HEK293T (cell line): ENCODE data around the gene C6orf62.

Source experiments
- BHLHE40 ChIP-seq: fragments of 450-650 bp; IDR thresholded peaks from 2 replicates; pipeline ENCODE4 v1.6.1; 2016; ENCODE audit warnings: mild to moderate bottlenecking, moderate library complexity, borderline replicate concordance
- CTBP1 ChIP-seq: fragments of 450-650 bp; IDR thresholded peaks from 2 replicates; pipeline ENCODE4 v1.6.1; 2016; ENCODE audit warnings: borderline replicate concordance
- ELF4 ChIP-seq: fragments of 450-650 bp; IDR thresholded peaks from 2 replicates; pipeline ENCODE4 v1.6.1; 2017; ENCODE audit warnings: antibody characterized with exemption
- FOXA1 ChIP-seq: fragments of 450-650 bp; IDR thresholded peaks from 2 replicates; pipeline ENCODE4 v1.6.1; 2016; ENCODE audit warnings: mild to moderate bottlenecking
- FOXK2 ChIP-seq: fragments of 450-650 bp; IDR thresholded peaks from 2 replicates; pipeline ENCODE4 v1.6.1; 2016; ENCODE audit warnings: mild to moderate bottlenecking
- FOXM1 ChIP-seq: fragments of 450-650 bp; IDR thresholded peaks from 2 replicates; pipeline ENCODE4 v1.6.1; 2017; ENCODE audit warnings: mild to moderate bottlenecking, borderline replicate concordance
- HDGF ChIP-seq: fragments of 450-650 bp; IDR thresholded peaks from 2 replicates; pipeline ENCODE4 v1.6.1; 2017; ENCODE audit warnings: antibody characterized with exemption, borderline replicate concordance
- LEF1 ChIP-seq: fragments of 450-650 bp; IDR thresholded peaks from 2 replicates; pipeline ENCODE4 v1.6.1; 2017; ENCODE audit warnings: mild to moderate bottlenecking, borderline replicate concordance
- NFRKB ChIP-seq: fragments of 450-650 bp; IDR thresholded peaks from 2 replicates; pipeline ENCODE4 v1.6.1; 2016; ENCODE audit warnings: mild to moderate bottlenecking, moderate library complexity
- PKNOX1 ChIP-seq: fragments of 450-650 bp; IDR thresholded peaks from 2 replicates; pipeline ENCODE4 v1.6.1; 2016
- SP1 ChIP-seq: fragments of 450-650 bp; IDR thresholded peaks from 2 replicates; pipeline ENCODE4 v1.6.1; 2017
- SUZ12 ChIP-seq: fragments of 450-650 bp; IDR thresholded peaks from 2 replicates; pipeline ENCODE4 v1.6.1; 2016; ENCODE audit warnings: mild to moderate bottlenecking
- TARDBP ChIP-seq: fragments of 450-650 bp; IDR thresholded peaks from 2 replicates; pipeline ENCODE4 v1.6.1; 2016
- ZNF384 ChIP-seq: fragments of 450-650 bp; IDR thresholded peaks from 2 replicates; pipeline ENCODE4 v1.6.1; 2016

GRCh38 chr6:24696097-24696496 lies 22.9 kb downstream of the C6orf62 start:
- TF ChIP-seq ZNF384 (no peak), TARDBP (no peak), FOXK2 (no peak), FOXM1 (no peak), FOXA1 (no peak), BHLHE40 (no peak), SUZ12 (no peak), SP1 (no peak), HDGF (no peak), NFRKB (no peak), ELF4 (no peak), CTBP1 (no peak), LEF1 (no peak), PKNOX1 (no peak)
